GM12872 (cell line): ENCODE data around the gene PCGF3.

Experiments
- TF ChIP-seq, protein P1 (sequence below): IDR thresholded peaks from 3 replicates; pipeline ENCODE4 v1.5.1; 2011; ENCODE audit warnings: low read depth, mild to moderate bottlenecking, low read length, moderate library complexity; ENCODE audit not compliant: insufficient read depth

The PCGF3 gene

DNA sequence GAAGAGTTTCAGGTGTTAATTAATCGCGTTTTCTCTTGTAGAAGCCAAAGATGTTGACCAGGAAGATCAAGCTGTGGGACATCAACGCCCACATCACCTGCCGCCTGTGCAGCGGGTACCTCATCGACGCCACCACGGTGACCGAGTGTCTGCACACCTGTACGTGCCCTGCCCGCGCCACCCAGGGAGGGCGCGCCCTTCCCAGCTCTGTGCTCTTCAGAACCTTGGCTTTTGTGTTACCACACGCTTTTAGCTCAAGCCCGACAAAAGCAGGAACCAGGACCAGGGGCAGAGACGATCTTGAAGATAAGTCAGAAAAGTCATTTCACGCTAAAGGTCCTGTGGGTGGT lies 28.0 kb downstream of the PCGF3 start:
- TF ChIP-seq, protein P1, sequence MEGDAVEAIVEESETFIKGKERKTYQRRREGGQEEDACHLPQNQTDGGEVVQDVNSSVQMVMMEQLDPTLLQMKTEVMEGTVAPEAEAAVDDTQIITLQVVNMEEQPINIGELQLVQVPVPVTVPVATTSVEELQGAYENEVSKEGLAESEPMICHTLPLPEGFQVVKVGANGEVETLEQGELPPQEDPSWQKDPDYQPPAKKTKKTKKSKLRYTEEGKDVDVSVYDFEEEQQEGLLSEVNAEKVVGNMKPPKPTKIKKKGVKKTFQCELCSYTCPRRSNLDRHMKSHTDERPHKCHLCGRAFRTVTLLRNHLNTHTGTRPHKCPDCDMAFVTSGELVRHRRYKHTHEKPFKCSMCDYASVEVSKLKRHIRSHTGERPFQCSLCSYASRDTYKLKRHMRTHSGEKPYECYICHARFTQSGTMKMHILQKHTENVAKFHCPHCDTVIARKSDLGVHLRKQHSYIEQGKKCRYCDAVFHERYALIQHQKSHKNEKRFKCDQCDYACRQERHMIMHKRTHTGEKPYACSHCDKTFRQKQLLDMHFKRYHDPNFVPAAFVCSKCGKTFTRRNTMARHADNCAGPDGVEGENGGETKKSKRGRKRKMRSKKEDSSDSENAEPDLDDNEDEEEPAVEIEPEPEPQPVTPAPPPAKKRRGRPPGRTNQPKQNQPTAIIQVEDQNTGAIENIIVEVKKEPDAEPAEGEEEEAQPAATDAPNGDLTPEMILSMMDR = no peak

DNA sequence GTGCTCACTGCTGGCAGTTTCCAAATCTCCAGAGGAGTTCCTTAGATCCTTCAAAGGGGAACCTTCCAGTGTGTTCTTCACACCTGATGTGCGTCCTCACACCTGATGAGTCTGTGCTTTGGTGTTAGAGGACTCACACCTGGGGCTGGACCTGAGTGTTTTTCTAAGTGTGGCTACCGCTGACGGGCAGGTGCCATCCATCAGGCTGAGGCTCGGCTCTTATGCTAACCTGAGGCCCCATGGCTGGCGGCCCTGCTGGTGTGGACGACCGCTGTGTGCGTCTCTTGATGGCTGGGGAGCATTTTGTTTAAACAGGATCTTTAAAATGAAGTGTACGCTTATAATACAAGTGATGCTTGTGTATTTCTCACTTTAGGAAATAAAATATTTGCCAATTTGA lies 28.4 kb downstream of the PCGF3 start:
- TF ChIP-seq, protein P1 = no peak

DNA sequence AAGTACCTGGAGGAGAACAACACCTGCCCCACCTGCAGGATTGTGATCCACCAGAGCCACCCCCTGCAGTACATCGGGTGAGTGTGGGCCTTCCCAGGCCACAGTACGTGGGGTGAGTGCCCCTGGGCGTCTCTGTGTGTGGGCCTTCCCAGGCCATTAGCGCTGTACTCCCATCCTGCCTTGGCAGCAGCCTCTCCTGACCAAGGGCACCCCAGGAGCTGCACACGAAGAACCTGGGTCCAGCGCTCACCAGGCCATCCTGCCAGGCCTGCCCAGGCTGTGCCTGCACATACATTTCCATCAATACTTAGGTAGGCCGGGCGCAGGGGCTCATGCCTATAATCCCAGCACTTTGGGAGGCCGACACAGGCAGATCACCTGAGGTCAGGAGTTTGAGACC lies 29.3 kb downstream of the PCGF3 start:
- TF ChIP-seq, protein P1 = no peak

DNA sequence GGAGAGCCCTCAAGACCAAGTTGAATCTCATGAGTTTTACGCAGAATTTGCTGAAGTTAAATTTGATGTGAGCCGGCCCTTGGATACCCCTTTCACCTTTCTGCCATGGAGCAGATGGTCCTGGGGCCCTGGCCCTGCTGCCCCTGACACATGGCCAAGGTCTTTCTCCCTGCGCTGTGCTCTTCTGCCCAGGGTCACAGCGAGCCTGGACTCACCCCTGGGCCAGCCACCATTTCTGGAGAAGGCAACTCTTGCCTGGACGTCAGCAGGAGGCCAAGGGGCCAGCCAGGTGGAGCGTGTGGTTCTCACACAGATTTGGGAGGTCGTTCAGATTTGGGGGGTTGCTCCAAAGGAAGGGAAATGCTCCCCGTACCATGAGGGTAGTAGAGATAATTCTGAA lies 30.0 kb downstream of the PCGF3 start:
- TF ChIP-seq, protein P1 = no peak

DNA sequence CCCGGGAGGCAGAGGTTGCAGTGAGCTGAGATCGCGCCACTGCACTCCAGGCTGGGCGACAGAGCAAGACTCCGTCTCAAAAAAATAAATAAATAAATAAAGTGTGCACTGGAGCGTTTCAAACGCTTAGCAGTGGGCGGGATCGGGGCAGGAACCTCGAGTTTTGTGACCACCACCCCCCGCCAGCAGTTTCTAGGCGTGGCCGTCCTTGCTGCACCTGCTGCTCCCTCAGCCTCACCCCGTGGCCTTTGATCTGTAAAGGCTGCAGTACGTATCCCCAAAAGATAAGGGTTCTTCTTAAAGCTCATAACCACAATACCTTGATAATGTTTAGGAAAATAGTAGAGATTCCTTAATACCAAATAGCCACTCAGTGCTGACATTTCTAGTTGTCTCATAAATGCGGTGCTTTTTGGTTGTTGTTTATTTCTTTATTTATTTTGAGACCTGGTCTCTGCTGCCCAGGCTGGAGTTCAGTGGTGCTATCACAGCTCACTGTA lies 33.2 kb downstream of the PCGF3 start:
- TF ChIP-seq, protein P1 = no peak

DNA sequence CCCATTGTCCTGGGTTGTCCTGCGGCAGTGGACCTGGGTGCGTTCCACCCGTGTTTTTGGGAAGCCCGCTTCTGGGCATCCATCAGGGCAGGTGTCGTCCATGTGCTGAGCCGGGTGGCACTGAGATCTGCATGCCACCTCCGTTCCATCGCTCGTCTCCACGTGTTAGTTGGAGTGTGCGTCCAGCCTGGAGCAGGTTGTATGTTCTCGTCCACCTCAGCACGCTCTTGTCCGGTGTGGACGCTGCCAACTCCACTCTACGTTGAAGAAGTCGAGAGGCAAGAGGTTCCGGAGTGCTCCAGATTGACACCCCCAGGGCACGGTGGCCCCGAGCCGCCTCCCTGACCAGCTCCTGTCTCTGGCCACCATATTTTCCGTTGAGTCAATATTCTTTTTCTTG lies 33.9 kb downstream of the PCGF3 start:
- TF ChIP-seq, protein P1 = no peak

DNA sequence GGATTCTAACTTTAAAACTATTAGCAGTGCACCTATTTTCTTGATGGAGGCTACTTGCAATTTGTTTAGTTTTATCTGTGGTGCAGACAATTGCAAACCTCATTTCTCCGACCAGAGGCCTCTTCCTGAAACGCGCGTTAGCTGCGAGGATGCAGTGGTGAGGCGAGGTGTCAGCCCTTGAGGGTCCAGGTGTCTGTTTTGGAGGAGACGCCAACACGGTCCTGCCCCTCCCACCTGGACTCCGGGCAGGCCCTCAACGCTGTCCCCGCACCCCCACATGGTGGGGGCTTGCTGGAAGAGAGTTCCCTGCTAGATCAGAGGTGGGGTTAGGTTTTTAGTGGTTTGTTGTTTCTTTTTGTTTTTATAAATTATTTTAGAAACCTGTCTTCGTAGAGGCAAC lies 34.4 kb downstream of the PCGF3 start:
- TF ChIP-seq, protein P1 = no peak

DNA sequence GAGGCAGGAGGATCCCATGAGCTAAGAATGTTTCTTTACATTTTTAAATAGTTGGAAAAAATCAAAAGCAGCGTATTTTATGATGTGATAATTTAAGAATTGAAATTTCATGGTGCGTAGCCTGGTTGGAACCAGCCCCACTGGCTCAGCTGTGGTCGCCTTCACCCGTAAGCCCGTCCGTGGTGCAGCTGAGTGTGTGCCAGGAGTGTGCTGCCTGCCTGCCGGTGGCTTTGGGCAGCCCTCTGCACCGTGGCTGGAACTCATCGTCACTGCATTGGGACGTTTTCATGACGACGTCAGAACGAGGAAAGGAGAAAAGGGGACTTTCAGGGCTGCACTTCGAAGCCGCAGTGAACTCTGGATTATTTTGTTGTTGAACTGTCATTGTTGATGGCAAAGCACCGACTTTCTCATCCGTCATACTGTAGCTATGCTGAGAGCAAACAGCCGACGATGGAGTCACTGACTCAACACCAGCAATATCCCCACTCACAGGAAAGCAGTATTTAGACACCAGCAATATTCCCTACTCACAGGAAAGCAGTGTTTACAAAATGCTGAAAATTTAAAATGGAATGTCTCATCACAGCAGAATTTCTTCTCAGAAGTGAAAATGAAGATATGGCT lies 35.1 kb downstream of the PCGF3 start:
- TF ChIP-seq, protein P1 = no peak
